ENCODE measurements around the gene OS9.

Gene OS9

DNA sequence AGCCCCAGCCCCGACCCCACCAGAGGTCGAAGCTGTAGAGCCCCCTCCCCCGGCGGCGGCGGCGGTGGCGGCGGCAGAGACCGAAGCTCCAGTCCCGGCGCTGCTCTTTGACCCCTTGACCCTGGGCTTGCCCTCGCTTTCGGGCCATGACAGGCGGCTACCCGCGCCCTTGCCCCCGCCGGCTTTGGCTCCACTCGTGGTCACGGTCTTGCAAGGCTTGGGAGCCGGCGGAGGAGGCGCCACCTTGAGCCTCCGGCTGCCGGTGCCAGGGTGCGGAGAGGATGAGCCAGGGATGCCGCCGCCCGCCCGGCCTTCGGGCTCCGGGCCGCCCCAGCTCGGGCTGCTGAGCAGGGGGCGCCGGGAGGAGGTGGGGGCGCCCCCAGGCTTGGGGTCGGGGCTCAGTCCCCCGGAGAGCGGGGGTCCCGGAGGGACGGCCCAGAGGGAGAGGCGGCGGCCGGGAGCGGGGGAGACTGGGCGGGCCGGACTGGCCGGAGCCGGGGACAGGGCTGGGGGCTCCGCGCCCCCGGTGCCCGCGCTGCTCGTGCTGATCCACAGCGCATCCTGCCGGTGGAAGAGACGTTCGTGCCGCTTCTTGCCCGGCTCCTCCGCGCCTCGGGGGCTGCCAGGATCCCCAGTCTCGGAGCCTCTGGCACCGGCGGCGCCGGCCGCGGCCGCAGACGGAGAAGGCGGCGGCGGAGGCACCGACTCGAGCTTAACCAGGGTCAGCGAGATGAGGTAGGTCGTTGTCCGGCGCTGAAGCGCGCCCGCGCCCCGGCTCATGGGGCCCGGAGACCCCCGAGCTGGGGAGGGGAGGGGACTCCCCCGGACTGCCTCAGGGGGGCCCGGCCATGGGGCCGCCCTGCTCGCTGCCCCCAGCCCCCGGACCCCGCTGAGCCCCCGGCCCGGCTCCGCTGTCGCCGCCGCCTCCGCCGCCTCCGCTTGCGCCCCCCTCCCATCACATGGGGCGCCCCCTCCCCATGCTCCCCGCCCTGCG, 43.8 kb downstream of the OS9 start:
- DNase-seq = no peak

DNA sequence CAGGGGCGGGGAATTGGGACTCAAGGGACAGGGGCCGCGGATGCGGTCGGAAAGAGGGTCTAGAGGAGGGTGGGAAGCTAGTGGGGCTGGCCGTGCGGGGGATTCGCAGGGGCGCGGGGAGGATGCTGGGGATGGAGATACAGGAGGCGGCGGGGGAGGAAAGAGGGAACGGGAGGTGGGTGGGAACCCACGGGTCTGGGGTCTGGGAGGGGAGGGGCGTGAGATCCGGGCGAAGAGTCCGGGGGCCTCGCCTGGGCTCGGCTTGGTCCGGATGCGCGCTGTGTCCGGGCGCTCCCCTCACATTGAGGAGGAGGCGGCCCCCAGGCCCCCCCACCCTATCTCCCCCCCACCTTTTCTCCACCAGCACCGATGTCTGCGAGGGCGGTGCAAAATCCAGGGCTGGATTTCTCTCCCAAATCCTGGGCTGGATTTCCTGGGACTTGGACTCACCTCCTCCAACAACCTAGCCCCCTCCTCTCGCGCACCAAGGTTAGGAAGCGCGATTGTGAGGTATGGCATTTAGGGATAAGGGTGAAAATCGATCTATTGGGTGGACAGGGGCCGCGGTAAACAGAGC, 44.8 kb downstream of the OS9 start, which contains the start of gene AGAP2:
AGAP2 (minus strand) TSS at position 82 of the 577 bp plus-strand sequence. CDS start 496 bp downstream, outside the sequence.
- DNase-seq = no peak

DNA sequence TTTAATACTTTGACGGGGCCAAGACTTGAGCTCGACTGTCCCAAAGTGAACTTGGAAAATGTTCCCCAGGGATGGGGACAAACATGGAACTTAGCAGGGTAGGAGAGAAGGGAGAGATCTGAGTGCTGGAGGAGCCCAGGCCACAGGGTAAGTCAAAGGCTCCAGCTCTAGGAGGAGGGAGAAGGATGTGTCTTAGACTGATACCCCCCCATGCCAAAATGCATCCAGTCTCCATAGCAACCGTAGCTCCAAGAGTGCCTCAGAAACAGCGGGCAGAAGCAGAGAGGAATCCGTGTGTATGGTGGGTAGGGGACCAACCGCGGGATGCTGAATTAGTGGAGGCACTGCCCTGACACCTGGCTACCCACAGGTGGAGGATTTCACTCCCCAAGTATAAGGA, 45.5 kb downstream of the OS9 start:
- no peak for DNase-seq

DNA sequence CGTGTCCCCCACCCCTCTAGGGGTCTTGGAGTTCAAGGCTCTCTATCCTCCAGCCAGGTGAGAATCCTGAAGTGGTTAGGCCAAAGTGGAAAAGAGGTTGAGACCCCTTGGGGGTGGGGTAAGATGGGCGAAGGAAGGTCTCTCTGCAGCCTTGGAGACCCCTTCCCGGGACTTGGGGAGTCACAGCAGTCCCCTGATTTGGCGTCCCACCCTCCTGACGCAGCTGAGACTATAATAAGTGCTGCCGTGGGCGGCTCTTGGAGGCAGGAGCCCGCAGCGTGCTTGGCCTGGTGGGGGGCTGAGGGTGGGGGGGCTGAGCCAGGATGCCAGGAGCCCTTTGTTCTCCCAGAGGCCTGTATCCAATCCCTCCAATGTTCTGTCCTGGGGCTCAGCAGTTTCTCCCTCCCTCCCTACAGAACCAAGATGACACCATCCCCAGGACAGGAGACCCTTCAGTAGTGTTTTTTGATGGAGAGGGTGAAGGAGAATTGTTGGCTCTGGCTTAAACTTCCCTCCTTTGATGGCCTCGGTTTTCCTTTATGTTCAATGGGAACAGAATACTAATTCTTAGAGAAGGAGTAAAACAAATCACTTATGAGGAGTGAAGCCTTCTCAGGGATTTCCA, 46.1 kb downstream of the OS9 start:
- DNase-seq = no peak

DNA sequence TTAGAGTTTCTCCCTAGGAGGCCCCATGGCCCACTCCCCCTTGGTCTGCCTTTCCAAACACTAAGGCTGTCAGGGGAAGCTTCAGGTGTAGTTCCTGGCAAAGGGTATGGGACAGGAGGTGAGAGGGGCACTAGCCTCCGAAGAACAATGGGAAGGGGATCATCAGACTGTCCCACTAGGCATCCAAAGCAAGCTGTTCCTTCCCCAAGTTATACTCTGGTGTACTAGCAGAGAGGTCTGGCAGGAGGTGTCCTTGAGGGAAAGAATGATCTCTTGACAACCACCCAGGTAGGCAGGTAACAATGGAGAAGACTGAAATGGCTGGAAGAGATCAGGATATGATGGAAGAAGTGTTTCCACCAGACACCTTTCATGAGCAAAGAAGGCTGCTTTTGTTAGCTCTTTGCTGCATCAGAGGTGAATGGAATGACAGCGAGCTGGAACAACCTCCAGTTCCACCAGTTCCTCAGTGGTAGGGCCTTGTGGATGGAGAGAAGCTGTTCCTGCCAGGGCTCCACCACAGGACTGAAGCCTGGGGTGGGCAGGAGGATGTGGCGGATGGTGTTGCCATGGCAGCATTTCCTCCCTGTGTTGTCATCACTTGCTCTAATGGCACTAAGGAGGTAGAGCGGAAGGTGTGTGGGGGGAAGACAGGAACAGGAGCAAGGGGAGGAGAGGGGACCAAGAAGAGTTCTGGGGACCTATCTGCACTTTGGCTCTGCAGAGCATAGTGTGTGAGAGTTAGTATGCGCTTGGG, 46.9 kb downstream of the OS9 start:
- peak; percentile 81 for DNase-seq

DNA sequence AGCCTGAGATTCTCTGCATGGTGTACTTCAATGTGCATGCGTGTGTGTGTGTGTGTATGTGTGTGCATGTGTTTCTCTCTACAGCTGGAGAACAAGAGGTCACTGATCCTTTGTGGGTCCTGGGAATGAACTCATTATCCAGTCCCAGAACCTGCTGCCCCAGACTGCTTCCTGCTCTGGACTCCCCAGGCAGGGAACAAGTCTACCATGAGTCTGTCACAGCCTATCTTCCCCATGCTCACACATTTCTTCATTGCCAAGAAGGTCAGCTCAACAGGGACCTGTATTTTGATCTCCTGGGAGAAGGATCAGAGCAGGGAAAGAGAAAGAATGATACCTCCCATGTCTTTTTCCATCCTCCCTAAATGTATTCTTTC, 47.5 kb downstream of the OS9 start:
- no peak for DNase-seq

DNA sequence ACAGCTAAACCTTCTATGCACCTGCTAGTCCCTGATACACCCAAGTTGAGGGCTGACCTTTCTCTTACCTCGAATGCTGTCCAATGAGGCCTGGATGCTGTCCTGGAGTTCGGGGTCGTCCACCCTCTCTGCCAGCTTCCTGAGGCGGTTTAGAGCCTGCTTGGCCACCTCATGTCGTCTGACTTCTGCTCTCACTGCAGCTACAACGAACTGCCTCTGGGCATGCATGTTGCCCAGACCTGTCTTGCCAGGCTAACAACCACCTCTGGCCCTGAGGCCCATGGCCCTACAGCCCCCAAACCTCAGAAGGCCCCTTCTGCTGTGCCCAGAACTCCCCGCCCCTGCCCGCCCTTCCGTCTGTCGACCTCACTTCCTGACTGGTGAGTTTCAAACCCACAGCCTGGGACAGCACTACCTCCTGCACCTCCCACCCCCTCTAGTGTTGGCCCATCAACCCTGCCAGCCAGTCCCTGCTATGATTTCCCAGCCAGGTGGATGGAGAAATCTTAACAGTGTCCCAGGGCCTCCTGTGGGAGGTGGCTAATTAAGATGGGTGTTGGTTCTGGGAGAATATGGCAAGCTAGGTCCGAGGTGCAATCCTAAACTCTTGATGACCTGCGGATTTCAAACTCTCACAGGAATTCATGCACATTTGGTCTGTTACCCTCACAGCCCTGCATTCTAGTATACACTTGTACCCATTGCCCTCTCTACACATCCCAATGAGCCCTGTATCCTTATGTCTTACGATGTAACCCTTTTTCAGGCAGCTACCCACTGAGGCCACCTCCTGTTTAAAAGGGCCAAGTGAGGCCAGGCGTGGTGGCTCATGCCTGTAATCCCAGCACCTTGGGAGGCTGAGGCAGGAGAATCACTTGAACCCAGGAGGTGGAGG, 48.2 kb downstream of the OS9 start:
- DNase-seq = peak; percentile 84

DNA sequence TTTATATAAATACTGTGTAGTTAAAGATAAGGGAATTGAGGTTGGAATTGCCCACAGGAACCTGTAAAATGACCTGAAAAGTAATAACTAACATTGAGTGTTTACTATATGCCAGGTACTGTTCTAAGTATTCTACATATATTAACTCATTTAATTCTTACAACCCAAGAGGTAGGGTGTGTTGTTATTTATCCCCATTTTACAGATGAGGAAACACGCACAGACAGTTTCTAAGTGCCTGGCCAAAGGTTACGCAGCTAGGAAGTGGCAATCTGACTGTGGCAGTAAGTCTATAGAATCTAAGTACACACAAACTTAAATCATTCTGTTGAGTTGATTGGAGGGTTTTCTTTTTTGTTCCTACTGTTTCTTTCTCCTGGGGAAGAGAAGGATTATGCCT, 49.8 kb downstream of the OS9 start:
- no peak for DNase-seq

DNA sequence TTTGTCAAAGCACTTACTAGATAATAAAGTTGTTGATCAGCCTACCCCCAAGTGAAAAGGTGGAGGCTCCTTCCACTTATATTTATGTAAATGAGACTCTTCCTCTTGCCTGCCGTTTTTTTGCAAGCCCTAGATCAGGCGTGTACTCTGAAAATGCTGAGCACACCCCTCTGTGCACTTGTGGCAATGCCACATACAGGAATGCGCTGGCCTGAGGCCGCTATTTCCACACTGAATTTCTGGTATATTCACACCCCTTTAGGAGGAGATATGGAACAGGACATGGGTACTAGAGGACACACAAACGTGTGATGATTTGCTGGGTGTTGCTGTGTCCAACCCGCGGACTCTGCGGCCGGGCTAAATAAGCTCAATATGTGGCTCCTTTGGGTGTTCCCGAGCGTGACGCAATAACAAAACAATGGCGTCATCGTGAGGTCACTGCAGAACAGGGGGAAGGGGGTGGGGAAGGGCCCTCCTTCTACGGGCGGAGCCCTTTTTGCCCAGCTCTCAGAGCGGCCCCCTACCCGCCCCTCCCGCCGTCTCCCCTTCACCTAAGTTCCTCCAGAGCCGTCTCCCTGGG, 50.4 kb downstream of the OS9 start:
- peak; percentile 91 for DNase-seq

DNA sequence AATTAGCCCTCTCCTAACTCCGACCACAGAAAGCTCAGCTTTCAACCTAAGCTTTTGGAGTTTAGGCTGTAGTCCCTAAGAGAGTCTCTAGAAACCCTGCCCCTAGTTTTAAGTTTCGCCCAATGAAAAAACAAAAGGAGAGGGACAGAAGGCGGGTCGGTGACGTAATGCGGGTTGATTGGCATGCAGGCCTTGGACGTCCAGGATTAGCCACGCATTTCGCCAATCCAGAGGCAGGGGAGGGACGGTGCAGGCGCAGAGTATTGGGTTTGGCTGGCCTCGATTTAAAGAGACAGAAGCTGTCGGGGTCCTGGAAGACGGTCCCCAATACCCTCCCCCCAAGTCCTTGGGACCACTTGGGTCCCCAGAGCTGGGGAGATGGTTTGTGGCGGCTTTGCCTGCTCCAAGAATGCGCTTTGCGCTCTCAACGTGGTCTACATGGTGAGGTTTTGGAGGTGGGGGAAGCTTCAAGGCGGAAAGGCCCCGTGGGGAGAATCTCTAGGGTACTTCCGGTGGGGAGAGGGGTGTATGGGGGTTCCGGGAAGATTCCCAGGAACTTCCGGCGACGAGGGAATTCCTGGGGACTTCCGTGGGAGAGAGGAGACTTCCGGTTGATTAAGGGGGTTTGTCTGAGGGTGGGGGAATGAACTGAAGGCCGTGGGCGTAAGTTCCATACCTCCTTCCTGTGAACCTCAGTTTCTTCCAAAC, 51.0 kb downstream of the OS9 start, which contains the start of gene TSPAN31:
TSPAN31 (plus strand) TSS at position 263 of the 708 bp plus-strand sequence; CDS start at position 379, 116 bp downstream.
- peak; percentile 94 for DNase-seq

DNA sequence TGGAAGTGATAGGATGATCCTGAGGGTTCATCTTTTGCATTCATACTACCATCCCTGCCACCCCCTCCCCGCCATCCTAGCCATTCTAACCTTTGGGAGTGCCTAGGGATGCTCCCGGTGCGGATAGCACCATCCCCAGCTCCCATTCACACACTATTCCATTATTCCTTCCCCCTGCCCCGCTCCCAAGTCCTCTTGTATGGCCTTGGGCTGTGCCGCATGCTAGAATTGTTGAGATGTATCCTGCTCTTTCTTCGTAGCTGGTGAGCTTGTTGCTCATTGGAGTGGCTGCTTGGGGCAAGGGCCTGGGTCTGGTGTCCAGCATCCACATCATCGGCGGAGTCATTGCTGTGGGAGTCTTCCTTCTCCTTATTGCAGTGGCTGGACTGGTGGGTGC, 51.6 kb downstream of the OS9 start:
- DNase-seq = no peak

DNA sequence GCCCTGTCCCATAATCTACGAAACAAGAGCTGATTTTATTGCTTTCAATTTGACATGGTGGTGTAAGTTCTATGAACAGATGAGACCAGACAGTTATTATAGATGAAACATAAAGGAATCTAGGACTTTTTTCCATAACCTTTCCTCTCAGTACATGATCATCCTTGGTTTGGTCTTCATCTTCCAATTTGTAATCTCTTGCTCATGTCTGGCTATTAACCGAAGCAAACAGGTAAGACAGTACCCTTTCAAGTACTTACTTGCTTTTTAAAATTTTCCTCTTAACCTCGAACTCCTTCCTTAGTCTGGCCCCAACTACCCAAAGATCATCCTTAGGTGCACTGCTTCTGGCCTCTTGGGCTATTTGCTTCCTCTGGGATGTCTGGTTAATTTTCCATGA, 52.1 kb downstream of the OS9 start:
- DNase-seq = no peak

DNA sequence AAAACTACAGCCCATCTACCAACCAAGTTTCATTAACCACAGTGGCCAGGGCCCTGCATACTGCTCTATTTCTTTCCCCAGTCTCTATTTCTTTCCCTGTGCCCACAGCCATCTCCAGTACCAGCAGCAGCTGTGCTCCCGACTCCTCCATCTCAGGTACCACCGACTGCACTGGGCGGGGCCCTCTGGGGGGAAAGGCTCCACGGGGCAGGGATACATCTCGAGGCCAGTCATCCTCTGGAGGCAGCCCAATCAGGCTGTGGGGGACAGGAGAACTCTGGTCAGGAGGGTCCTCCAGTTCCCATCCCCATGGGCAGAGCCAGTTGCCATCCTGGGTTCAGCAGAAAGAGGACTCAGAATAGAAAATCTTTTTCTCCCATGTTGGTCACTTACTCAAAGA, 55.1 kb downstream of the OS9 start:
- DNase-seq = no peak

DNA sequence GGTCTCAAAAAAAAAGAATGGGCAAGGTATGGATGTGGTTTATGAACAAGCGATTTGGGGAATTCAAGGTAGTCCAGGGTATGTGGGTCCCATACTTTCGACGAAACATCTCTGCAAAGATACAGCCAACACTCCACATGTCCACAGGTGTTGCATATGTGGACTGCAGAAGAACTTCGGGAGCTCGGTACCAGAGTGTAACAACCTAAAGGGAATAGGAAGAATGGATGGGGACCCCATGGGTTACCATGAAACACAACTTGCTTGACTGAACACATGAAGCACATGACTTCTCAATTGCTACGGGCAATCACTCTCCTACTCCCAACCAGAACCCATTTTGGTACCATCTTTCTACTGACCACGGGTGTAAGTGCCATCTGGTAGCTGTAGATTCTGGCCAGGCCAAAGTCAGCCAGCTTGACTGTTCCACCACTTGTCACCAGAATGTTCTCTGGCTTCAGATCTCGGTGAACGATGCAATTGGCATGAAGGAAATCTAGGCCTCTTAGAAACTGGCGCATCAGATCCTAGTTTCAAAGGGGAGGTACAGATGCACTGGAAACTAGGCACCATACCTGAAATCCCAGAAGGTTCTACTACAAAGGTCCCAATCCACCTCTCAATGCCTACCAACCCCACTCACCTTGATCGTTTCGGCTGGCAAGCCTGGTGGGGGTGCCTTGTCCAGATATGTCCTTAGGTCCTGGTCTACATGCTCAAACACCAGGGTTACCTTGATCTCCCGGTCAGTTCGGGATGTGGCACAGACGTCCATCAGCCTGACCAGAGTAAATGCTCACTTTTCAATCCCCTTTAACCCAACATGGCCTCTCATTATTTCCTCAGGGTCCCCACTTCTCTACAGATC, 56.9 kb downstream of the OS9 start:
- no peak for DNase-seq

DNA sequence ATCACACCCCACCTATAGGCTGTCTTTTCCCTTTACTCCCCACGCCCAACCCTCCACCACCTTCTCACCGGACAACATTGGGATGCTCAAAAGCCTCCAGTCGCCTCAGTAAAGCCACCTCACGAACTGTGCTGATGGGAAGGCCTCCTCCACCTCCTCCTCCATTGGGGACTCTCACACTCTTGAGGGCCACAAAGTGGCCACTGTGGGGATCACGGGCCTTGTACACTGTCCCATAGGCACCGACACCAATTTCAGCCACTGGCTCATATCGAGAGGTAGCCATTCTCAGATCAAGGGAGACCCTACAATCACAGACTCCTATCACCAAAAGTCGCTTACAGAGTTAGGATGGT, 57.5 kb downstream of the OS9 start:
- DNase-seq = no peak

DNA sequence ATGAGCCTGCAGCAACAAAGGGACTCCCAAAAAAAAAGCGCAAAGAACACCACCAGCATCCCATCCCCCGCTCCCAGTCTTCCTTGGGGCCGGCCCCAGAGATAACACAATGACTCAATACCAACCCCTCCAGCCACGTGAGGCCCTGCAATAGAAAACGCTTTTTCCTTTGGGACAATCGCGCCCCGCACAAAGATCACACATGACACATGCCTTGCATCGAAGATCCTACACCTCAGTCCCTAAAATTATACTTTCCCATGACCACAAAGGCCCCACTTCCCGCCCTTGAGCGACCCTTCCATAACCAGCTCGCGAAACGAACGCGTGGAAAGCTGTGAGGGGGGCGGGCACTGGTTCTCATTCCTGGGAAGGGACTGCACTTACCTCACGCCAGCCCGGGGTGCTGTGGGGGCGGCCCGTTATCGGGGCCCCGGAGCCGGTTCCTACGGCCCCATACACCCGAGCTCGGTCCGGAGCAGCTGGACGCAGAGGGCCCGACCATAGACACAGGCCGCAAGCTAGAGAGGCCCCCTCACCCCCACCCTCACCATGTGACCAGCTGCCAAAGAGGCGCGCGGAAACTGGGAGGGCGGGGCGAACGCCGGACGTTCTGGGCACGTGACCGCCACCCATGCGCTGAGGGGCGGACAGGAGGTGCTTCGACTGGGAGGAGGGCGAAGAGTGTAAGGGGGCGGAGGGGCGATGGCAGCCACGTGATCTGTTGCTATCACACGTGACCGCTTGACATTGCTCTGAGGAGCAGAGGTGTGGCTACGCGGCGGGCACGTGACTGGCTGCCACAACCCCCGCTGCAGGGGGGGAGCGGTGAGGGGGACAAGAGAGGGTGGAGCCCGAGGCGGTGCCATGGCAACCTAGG, 58.1 kb downstream of the OS9 start, which contains the start of gene CDK4:
CDK4 (minus strand) TSS at position 523 of the 880 bp plus-strand sequence. CDS start 593 bp downstream, outside the sequence.
- peak; percentile 98 for DNase-seq

DNA sequence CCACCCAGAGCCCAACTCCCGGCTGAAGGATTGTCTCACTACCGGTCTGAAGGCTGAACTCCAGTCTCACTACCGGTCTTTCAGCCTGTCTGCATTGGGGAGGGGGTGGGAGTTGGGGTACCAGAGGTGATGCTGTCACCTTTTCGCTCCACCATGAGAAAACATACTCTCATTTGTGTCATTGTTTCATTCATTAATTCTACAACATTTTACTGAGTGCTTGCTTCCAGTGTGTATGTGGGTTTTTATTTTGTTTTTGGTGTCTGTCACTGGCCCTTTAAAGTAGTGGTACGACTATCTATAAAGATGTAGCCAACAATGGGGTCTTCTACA, 58.7 kb downstream of the OS9 start:
- DNase-seq = no peak

DNA sequence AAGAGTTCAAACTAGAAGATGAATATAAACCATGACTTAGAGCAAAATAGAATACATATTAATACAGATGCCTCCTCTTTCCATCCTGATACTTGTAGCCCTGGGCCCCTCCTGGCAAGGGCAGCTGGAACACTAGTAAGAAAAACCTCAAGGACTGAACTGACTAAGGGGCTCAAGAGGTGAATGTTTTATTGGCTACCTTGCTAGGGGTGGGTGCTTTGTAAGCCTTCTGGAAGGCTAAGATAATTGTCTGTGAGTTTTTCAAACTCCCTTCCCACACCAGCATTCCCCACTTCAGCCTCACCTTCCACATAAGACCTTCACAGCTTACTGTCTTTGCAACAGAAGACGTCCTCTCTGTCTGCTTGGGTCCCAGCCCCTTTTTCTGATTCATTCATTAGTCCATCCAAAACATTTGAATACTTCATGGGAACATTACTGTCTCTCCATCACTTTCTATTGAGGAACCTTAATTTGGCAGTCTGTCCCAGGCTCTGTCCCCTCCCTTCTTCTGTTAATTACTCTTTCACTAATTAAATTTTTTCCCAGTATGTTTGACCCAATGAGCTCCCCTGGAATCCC, 59.9 kb downstream of the OS9 start:
- DNase-seq = no peak
